SJSA1 (cell line): ENCODE measurements around the gene L1CAM. TPM values are rescaled to one million over a fixed set of nuclear protein-coding genes. Genes with fewer than 3 reads are reported as not detected.

Experiments
- DNase-seq, 2 experiments: peaks; one replicate each; pipeline ENCODE4 v3.0.0-alpha.2; 2015 to 2020; ENCODE audit warnings: low spot score in 2 of 2, low read depth in 1 of 2
- H3K27ac ChIP-seq: fragments of 250-450 bp; sonication (Bioruptor Pico); 2 replicates; pipeline ENCODE4 v1.5.1; 2020; ENCODE audit warnings: mild to moderate bottlenecking, moderate library complexity
- H3K27me3 ChIP-seq: fragments of 250-450 bp; sonication (Bioruptor Pico); replicated peaks from 2 replicates; pipeline ENCODE4 v1.5.1; 2020; ENCODE audit warnings: mild to moderate bottlenecking, moderate library complexity
- H3K36me3 ChIP-seq: fragments of 250-450 bp; sonication (Bioruptor Pico); 2 replicates; pipeline ENCODE4 v1.5.1; 2020; ENCODE audit warnings: mild to moderate bottlenecking
- H3K4me1 ChIP-seq: fragments of 250-450 bp; sonication (Bioruptor Pico); replicated peaks from 2 replicates; pipeline ENCODE4 v1.6.1; 2021; ENCODE audit warnings: mild to moderate bottlenecking
- H3K4me3 ChIP-seq: fragments of 250-450 bp; sonication (Bioruptor Pico); 2 replicates; pipeline ENCODE4 v1.5.1; 2020; ENCODE audit warnings: mild to moderate bottlenecking
- H3K9me3 ChIP-seq: fragments of 250-450 bp; sonication (Bioruptor Pico); replicated peaks from 2 replicates; pipeline ENCODE4 v1.5.1; 2020; ENCODE audit warnings: mild to moderate bottlenecking
- total RNA-seq: library from RNA; depleted of rRNA; stranded (reverse); fragments of >200 nt; shearing (Covaris generic); gene quantifications from 2 replicates; pipeline ENCODE4 v1.2.3, GENCODE V29; 2014; rRNA removed

Gene L1CAM, protein sequence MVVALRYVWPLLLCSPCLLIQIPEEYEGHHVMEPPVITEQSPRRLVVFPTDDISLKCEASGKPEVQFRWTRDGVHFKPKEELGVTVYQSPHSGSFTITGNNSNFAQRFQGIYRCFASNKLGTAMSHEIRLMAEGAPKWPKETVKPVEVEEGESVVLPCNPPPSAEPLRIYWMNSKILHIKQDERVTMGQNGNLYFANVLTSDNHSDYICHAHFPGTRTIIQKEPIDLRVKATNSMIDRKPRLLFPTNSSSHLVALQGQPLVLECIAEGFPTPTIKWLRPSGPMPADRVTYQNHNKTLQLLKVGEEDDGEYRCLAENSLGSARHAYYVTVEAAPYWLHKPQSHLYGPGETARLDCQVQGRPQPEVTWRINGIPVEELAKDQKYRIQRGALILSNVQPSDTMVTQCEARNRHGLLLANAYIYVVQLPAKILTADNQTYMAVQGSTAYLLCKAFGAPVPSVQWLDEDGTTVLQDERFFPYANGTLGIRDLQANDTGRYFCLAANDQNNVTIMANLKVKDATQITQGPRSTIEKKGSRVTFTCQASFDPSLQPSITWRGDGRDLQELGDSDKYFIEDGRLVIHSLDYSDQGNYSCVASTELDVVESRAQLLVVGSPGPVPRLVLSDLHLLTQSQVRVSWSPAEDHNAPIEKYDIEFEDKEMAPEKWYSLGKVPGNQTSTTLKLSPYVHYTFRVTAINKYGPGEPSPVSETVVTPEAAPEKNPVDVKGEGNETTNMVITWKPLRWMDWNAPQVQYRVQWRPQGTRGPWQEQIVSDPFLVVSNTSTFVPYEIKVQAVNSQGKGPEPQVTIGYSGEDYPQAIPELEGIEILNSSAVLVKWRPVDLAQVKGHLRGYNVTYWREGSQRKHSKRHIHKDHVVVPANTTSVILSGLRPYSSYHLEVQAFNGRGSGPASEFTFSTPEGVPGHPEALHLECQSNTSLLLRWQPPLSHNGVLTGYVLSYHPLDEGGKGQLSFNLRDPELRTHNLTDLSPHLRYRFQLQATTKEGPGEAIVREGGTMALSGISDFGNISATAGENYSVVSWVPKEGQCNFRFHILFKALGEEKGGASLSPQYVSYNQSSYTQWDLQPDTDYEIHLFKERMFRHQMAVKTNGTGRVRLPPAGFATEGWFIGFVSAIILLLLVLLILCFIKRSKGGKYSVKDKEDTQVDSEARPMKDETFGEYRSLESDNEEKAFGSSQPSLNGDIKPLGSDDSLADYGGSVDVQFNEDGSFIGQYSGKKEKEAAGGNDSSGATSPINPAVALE
- 0.05 TPM in 1 of 2 replicates, not detected in the other for total RNA-seq

DNA sequence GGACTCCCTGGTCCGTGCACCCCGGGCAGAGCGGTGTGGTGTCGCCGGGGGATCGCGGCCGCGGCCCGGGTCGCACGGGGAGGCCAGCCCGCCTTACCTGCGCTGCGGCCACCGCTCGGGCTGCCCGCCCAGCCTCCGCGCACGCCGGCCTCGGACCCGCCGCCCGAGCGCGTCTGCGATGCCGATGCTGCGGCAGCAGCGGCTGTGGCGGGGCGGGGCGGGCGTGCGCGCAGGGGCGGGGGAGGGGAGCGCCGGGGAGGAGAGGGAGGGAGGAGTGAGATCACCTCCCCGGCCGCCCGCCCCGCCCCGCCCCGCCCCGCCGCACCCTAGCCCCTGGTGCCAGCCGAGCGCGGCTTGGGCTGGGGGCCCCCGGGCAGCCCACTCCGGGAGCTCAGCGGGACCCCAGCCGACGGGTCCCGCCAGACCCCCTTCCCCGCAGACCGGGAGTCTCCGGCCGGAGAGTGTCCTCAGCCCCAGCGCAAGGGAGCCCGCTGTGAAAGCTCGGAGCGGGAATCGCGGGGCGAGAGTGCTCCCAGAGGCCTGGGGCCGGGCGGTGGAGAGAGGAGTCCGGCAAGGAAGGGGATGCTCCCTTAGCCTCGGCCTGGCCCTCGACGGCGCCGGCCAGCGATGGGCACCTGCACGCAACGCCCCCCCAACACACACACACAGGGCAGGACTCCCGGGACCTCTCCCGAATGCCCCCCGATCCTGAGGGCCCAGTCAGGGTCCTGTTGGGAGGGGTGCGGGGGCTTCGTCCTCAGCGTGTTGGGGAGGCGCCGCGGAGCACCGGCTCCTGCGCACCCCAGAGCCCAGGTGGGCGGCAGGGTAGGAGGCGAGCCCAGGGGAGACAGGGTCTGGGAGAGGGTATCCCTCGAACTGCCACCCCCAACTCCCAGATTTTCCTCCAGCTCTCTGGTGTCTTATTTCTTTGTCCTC lies at the start of gene L1CAM:
Gene L1CAM, minus strand, starts transcription at position 206 of the 936 bp plus-strand sequence. CDS start 10,337 bp downstream, outside the sequence.
- Histone ChIP-seq H3K27ac (no peak within 1 kb of the TSS), H3K4me3 (no peak within 1 kb of the TSS), H3K9me3 (no peaks in the 10 kb centered on the region), H3K36me3 (no peaks in the 10 kb centered on the region), H3K27me3 (peaks cover 9% of the 10 kb centered on the region; the same call in 1 of the 2 replicates), H3K4me1 (no peaks in the 10 kb centered on the region)
- no peak for DNase-seq

DNA sequence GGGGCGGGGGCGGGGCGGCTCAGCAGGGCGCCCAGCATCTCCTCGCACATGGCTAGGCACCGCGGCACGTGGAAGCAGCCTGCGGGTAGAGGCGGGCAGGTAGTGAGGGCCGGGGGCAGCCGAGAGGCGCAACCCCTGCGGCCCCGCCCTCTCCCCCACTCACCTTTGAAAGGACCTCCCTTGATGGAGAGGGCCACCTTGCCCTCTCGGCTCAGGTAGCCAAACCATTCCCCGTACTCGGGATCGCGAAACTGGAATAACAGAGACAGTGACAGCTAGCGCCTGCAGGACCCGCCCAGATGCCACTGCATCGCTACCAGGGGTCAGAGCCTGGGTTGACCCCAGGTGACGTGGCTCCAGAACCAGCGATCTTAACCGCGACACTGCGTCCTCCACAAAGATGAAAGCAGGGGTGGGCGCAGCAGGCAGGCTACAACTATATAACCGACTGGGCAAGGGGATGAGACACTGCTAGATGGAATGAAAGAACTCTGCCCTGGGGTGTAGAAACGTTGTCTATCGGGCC lies 49.4 kb upstream of the L1CAM start:
- H3K9me3 ChIP-seq = no peaks in the 10 kb centered on the region
- no peak for DNase-seq
- peaks cover 31% of the 10 kb centered on the region for H3K36me3 ChIP-seq
- no peak overlapping the region for H3K27ac ChIP-seq
- no peaks in the 10 kb centered on the region for H3K27me3 ChIP-seq
- H3K4me3 ChIP-seq = 0 out of 2 replicates have a peak overlapping the region, but pooled peaks have one; percentile 16
- H3K4me1 ChIP-seq = peaks cover 3% of the 10 kb centered on the region; the same call in 1 of the 2 replicates

DNA sequence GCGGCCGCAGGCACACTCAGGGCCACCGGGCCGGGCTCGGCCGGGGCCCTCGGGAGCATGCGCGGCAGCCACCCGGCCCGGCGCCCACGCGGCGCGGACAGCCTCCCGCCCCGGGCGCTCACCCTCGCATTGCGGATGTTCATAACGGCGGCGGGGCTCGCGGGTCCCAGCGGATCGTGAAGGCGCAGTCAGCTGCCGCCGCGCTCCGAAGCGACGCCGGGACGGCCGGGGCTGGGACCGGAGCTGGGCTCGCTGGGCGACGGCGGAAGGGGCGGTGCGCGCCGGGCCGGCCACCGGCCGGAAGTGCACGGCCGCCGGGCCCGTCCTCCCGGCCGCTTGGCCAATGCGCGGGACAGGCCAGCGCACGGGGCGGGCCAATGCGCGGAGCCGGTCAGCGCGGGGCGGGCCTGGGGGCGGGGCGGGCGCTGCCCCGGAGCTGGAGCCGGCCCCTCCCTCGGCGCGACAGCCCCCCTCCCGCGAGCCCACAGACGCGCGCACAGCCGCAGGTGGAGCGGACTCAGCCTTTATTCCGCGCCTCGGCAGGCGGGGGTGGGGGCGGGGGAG lies 48.9 kb upstream of the L1CAM start, which contains the start of gene NAA10:
Gene NAA10, minus strand, starts transcription at position 276 of the 564 bp plus-strand sequence. Its CDS starts 133 bp downstream, at position 143.
- Histone ChIP-seq H3K4me3 (peak within 1 kb of the TSS; percentile 99), H3K36me3 (peaks cover 36% of the 10 kb centered on the region), H3K4me1 (peaks cover 3% of the 10 kb centered on the region; the same call in 1 of the 2 replicates), H3K27me3 (no peaks in the 10 kb centered on the region), H3K9me3 (no peaks in the 10 kb centered on the region), H3K27ac (no peak within 1 kb of the TSS)
- peak; percentile 51 to 60 for DNase-seq

DNA sequence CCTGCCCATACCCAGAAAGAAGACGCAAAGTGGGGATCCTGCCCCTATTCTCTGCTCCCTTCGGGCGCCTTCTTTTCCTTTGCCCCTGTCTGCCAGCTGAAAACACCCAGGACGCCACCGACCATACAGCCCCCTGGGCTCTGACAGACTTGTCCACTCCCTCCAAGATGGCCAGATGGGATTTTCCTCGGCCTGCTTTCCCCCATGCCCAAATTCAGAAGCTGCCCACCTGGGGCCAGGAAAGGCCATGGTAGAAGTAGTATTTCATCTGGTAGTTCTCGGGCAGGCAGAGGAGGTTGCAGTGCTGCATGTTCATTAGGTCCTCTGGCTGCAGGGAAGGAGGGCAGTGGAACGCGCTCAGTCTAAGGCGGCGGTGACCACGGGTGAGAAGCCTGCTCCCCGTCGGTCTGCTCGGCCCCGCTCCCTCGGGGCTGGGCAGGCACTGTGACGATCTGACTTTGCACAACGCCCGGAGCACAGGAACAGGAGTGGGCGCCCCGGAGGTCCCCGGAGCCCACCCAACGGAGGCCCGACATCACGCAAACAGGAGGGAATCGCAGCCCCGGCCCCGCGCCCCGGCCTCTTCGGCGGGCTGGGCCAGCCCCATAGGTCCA lies 48.3 kb upstream of the L1CAM start:
- Histone ChIP-seq H3K4me3 (peak overlapping the region; percentile 99), H3K9me3 (no peaks in the 10 kb centered on the region), H3K4me1 (peaks cover 3% of the 10 kb centered on the region; the same call in 1 of the 2 replicates), H3K27me3 (no peaks in the 10 kb centered on the region), H3K36me3 (peaks cover 36% of the 10 kb centered on the region), H3K27ac (no peak overlapping the region)
- DNase-seq = no peak

DNA sequence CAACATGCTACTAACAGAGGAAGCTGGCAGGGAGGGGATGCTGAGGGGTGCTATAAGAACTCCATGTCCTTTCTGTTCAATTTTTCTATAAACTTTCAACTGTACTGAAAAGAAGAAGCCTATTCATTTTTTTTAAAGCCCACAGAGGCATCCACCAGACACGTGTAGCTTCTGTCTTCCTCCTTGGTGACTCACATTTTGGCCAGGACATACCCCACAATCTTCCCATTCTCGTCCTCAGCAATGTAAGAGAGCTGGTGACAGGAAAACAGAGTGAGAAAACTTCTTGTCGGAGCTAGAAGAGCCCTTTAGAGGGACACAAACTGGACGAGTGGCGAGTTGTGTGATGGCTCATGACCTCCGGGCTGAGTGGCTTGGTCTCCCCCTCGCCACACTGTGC lies 47.8 kb upstream of the L1CAM start:
- peaks cover 40% of the 10 kb centered on the region for H3K36me3 ChIP-seq
- no peaks in the 10 kb centered on the region for H3K9me3 ChIP-seq
- no peaks in the 10 kb centered on the region for H3K27me3 ChIP-seq
- H3K4me1 ChIP-seq = peaks cover 3% of the 10 kb centered on the region; the same call in 1 of the 2 replicates
- H3K27ac ChIP-seq = no peak overlapping the region
- peak overlapping the region; percentile 99 for H3K4me3 ChIP-seq
- no peak for DNase-seq

DNA sequence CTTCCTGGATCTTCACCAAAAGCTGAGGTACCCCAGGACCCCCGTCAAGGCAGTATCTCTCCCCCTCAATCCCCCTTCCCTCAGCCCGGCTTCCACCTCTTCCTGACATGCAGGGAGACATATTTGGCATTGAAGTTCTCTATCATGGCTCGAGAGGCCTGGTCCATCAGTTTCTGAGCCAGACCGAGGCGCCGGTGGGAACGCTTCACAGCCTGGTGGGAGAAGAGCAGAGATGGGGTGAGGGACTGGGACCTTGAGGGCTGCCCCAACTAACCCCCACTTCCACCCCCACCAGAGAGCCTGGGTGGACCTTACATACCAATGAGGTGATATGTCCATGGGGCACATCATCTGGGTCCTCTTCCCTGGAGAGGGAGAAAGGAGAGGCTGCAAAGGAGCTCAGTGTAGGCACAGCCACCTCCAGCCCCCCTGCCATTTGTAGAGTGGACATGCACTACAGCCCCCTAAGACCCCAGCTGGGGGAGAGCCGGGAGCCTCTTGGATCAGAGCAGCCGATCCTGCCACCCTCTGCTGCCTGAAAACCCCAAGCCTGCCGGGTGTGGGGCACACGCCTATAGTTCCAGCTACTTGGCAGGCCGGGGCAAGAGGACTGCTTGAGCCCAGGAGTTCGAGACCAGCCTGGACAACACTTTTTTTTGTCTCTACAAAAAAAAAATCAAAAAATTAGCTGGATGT lies 46.4 kb upstream of the L1CAM start:
- Histone ChIP-seq H3K4me1 (peaks cover 8% of the 10 kb centered on the region), H3K27me3 (no peaks in the 10 kb centered on the region), H3K27ac (no peak overlapping the region), H3K36me3 (peaks cover 40% of the 10 kb centered on the region), H3K9me3 (no peaks in the 10 kb centered on the region), H3K4me3 (no peak overlapping the region)
- DNase-seq = no peak

DNA sequence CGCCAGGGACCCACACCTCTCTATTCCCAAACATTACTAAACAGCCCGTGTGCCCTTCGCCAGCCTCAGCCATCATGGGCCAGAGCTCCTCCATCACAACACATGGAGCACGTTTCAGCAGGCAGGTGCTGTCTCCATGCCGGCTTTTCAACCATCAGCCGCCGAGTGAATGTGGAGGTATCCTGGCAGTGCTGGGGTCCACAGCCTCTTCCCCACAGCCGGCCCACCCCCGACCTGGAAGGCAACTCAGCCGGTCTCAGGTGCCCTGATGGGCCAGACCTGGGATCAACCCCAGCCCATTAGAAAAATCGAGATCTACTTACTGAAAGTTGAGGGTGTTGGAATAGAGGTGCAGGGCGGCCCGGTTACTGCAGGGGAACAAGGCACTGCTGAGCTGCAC lies 45.8 kb upstream of the L1CAM start:
- DNase-seq = no peak
- no peak overlapping the region for H3K4me3 ChIP-seq
- H3K36me3 ChIP-seq = peaks cover 40% of the 10 kb centered on the region
- peaks cover 15% of the 10 kb centered on the region for H3K4me1 ChIP-seq
- no peak overlapping the region for H3K27ac ChIP-seq
- H3K27me3 ChIP-seq = no peaks in the 10 kb centered on the region
- no peaks in the 10 kb centered on the region for H3K9me3 ChIP-seq

DNA sequence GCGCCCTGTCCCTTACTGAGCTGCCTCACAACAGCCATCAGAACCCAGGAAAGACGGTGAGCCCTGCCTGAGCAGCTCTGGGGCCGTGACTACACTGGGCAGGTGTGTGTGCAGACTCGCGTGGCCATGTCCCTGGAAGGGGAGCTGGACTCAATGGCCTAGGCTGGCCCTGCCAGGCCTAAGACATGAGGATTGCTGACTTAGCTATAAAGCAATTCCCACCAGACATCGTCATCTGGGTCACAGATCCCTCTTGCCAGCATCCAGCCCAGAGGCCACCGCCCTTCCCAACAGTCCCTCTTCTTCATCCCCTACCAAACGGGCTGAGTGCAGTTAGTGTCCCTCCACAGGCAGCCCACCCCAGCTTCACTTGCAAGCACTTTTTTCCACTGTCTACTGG lies 45.2 kb upstream of the L1CAM start:
- peaks cover 15% of the 10 kb centered on the region for H3K4me1 ChIP-seq
- no peak overlapping the region for H3K4me3 ChIP-seq
- H3K27me3 ChIP-seq = no peaks in the 10 kb centered on the region
- peaks cover 40% of the 10 kb centered on the region for H3K36me3 ChIP-seq
- H3K27ac ChIP-seq = no peak overlapping the region
- no peaks in the 10 kb centered on the region for H3K9me3 ChIP-seq
- no peak for DNase-seq

DNA sequence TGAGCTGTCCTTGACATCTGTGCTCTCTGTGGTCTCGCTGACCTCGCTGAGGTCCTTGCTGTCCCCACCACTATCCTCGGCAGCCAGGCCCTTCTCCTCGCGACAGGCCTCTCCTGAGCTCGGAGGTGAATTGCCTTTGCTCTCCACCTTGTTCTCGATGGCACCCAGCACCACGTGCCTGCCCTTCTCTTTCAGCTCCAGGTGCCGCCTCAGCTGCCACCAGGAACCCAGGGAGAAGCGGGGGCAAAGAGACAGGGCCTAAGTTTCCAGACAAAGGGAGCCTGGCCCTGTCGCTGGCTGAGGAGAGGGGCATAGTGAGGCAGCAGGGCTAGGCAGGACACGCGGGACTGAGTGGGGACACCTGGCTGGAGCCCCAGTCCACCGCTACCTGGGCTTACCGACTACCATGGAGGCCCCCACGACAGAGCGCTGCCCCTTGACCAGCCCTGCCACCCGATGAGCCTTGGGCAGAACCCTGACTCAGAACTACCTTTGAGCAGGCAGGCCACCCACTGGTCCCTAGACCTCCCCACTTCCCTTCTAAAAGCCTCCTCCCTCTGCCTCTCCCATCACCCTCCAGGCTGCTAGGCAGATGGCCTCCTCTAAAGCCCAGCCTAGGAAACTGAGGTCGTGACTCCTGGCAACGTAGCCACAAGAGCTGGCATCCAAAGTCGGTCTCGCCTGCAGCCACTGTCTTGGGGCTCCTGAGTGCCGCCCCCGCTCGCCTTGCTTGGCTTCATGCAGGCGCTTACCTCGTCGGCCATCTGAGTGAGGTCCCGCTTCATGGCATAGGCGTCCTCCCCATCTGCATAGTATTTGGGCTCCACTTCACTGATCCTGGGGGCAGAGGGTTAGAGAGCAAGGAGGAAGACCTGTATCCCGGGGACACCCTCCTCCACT lies 44.3 kb upstream of the L1CAM start:
- Histone ChIP-seq H3K4me3 (no peak overlapping the region), H3K9me3 (no peaks in the 10 kb centered on the region), H3K27ac (no peak overlapping the region), H3K27me3 (no peaks in the 10 kb centered on the region), H3K36me3 (peaks cover 40% of the 10 kb centered on the region), H3K4me1 (peaks cover 12% of the 10 kb centered on the region)
- no peak for DNase-seq

DNA sequence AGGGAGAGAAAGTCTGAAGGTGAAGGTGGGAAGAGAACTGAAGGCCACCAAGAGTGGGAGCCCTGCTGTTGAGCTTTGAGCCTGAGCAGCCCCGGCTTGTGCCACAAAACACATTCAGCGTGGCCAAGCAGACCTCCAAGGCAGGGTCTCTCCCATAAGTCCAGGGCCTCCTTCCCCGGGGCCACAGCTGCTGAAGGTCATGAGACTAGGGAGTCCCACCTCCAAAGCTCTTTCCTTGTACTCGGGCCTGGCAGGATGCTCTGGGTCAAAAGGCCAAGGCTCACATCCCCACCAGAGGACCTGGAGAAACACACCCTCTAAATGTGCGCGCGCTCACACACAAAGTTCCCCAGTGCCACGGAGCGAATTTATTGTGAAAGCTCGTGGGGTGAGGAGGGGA lies 43.6 kb upstream of the L1CAM start:
- Histone ChIP-seq H3K27ac (no peak overlapping the region), H3K27me3 (no peaks in the 10 kb centered on the region), H3K4me3 (no peak overlapping the region)

More for the DNA sequence above, 43.6 kb upstream of the L1CAM start:
- no peak for DNase-seq
- Histone ChIP-seq H3K9me3 (no peaks in the 10 kb centered on the region), H3K4me1 (peaks cover 12% of the 10 kb centered on the region), H3K36me3 (peaks cover 38% of the 10 kb centered on the region)
